ENCODE data around the gene LRIT1. TPM values are rescaled to one million over a fixed set of nuclear protein-coding genes. Genes with fewer than 3 reads are reported as not detected.

The LRIT1 gene
- total and polyA plus RNA-seq, 8 donors: not detected

DNA sequence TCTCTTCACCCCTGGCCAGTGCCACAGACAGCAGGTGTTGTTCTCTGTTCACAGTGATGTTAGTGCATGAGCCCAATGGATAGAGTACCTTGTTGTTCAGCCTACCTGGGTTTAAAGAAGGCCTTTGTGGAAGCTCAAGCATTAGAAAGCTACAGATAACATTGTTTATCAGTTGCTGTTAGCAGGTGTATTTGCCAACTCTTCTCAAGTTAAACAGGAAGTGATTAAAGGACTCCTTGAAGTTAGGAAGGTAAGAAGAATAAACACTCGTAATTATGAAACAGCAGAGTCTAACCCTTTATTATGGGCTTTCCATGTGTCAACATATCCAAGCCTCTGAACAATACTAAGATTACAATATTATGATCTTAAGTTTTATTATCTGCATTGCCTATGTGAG lies 29.4 kb upstream of the LRIT1 start:
- Histone ChIP-seq H3K4me1 (peaks cover 0 to 6% (median 0%) of the 10 kb centered on the region in 3 donors), H3K4me3 (no peak overlapping the region), H3K9me3 (no peaks in the 10 kb centered on the region), H3K27me3 (no peaks in the 10 kb centered on the region), H3K27ac (no peak overlapping the region), H3K36me3 (no peaks in the 10 kb centered on the region)
- TF ChIP-seq, protein P1, sequence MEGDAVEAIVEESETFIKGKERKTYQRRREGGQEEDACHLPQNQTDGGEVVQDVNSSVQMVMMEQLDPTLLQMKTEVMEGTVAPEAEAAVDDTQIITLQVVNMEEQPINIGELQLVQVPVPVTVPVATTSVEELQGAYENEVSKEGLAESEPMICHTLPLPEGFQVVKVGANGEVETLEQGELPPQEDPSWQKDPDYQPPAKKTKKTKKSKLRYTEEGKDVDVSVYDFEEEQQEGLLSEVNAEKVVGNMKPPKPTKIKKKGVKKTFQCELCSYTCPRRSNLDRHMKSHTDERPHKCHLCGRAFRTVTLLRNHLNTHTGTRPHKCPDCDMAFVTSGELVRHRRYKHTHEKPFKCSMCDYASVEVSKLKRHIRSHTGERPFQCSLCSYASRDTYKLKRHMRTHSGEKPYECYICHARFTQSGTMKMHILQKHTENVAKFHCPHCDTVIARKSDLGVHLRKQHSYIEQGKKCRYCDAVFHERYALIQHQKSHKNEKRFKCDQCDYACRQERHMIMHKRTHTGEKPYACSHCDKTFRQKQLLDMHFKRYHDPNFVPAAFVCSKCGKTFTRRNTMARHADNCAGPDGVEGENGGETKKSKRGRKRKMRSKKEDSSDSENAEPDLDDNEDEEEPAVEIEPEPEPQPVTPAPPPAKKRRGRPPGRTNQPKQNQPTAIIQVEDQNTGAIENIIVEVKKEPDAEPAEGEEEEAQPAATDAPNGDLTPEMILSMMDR (IDR thresholded peaks at IDR 0.05): no peak
- intact Hi-C loops (cut with DNase I): loop anchor here in 1 of 3 donors (5.0 kb wide), 1 partner anchor 417 kb away; no protein-coding TSS in a partner anchor
- DNase-seq (no peak), ATAC-seq (peak in 1 of 4 donors; percentile 44), FAIRE-seq (no peak)
- WGBS, 2 donors: 14 to 28% methylated on average over 1 of the region's 1 CpG

DNA sequence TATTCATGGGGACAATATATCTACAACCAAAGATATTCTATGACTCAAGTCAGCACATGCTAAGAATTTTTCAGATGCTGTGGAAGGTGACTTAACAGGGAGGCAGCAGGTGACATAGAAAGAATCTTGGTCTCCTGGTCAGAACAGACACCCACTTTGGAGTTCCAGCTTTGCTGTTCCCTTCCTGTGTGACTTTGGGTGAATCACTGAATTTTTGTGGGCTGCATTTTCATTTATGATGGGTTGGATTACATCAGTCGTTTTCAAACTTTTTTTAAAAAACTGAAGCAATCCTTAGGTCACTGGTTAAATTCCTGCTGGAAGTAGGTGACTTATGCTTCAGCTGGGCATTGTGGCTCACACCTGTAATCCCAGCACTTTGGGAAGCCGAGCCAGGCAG lies 28.4 kb upstream of the LRIT1 start:
- Histone ChIP-seq H3K9me3 (no peaks in the 10 kb centered on the region), H3K27me3 (no peaks in the 10 kb centered on the region), H3K4me3 (no peak overlapping the region), H3K27ac (no peak overlapping the region), H3K36me3 (no peaks in the 10 kb centered on the region), H3K4me1 (peaks cover 0 to 6% (median 0%) of the 10 kb centered on the region in 3 donors)
- FAIRE-seq: no peak
- TF ChIP-seq, protein P1 (IDR thresholded peaks at IDR 0.05): no peak
- ATAC-seq: no peak
- WGBS, 2 donors: 77 to 78% methylated on average over 2 of the region's 2 CpGs
- DNase-seq: no peak
- intact Hi-C loops (cut with DNase I): loop anchor here in 1 of 3 donors (5.0 kb wide), 1 partner anchor 418 kb away; no protein-coding TSS in a partner anchor

DNA sequence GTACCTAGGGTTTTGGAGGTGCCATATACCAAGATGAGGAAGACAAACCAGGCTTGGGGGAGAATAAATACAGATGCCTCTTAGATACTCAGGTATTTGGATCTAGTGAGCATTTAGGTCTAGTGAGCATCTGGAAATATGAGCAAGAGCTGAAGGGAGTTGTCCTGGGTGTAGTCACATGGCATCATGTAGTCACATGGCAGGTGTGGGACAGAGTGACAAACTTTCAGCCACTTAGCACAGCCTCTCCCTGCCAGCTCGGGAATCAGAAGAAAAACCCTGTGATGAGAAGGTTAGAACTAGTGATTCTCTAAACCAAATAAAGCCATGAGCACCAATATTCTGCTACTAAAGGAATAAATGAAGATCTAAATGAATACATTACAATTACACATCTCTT lies 27.8 kb upstream of the LRIT1 start:
- Histone ChIP-seq H3K4me1 (peaks cover 0 to 6% (median 0%) of the 10 kb centered on the region in 3 donors), H3K27ac (no peak overlapping the region), H3K36me3 (no peaks in the 10 kb centered on the region), H3K27me3 (no peaks in the 10 kb centered on the region), H3K9me3 (no peaks in the 10 kb centered on the region), H3K4me3 (no peak overlapping the region)
- TF ChIP-seq, protein P1 (IDR thresholded peaks at IDR 0.05): no peak
- no peak for FAIRE-seq
- 76 to 79% methylated on average over 1 of the region's 1 CpG for WGBS, 2 donors
- no peak for ATAC-seq
- intact Hi-C loops (cut with DNase I): no loop called here
- DNase-seq: no peak

DNA sequence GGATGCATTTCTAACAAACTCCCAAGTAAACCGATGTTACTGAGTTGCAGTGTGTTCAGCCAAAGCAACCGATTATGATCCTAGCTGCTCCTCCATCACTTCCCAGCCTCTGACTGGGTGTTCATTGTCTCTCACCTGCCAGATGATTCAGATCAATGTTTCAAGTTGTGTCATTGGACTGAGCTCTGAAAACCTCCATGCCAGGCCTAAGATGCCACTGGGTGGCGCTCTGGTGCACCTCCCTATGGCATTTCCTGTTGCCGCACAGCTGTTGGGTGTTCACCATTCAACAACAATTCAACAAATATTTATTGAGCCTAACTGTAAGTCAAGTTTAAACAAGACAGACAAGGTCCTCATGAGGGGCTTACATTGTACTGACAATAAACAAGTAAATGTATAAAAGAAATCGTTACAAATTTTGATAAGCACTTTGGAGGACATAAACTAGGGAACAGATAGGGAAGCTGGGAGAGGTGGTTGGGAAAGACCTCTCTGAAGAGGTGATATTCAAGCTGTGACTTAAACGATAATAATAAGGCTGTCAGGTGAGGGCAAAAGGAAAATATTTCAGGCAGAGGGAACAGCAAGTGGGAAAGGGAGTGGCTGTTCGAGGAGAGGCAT lies 26.3 kb upstream of the LRIT1 start:
- Histone ChIP-seq H3K27ac (no peak overlapping the region), H3K9me3 (no peaks in the 10 kb centered on the region), H3K27me3 (no peaks in the 10 kb centered on the region), H3K4me3 (no peak overlapping the region), H3K4me1 (peaks cover 0 to 6% (median 0%) of the 10 kb centered on the region in 3 donors), H3K36me3 (no peaks in the 10 kb centered on the region)
- peak in 3 of 4 donors; percentile 48 to 57 (median 50) for ATAC-seq
- no peak for FAIRE-seq
- intact Hi-C loops (cut with DNase I): no loop called here
- 41 to 45% methylated on average over 7 of the region's 7 CpGs for WGBS, 2 donors
- TF ChIP-seq, protein P1 (IDR thresholded peaks at IDR 0.05): peak in 2 of 4 donors; percentile 9 to 10
- peak in 1 of 6 donors; percentile 33 for DNase-seq

DNA sequence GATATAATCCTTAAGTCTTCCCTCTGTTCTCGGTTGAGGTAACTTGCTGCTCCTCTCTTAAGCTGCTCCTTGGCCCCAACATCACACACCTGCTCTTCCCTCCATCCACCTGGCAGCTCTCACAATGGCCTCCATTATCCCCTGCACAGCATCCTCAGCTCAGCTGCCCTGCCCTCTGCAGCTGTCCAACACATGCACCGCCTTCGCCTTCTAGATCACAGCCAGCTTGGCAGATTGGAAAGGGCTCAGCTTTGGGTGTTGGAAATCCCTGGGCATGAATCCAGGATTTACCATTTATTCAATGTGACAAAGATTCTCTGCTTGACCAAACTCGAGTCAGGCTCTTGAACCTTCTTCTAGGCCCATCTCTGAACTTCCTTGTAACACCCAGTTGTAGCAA lies 24.1 kb upstream of the LRIT1 start:
- WGBS, 2 donors: 68 to 70% methylated on average over 4 of the region's 4 CpGs
- no peaks in the 10 kb centered on the region for H3K27me3 ChIP-seq
- no peaks in the 10 kb centered on the region for H3K4me1 ChIP-seq
- no peak overlapping the region for H3K27ac ChIP-seq
- no peaks in the 10 kb centered on the region for H3K36me3 ChIP-seq
- intact Hi-C loops (cut with DNase I): no loop called here
- ATAC-seq (peak in 1 of 4 donors; percentile 20), DNase-seq (no peak), FAIRE-seq (no peak)
- no peaks in the 10 kb centered on the region for H3K9me3 ChIP-seq
- H3K4me3 ChIP-seq: no peak overlapping the region
- TF ChIP-seq, protein P1 (IDR thresholded peaks at IDR 0.05): no peak
